Activated CD8-positive, alpha-beta memory T cell treated with anti-CD3 and anti-CD28 coated beads for 24 hours (primary cell): Measurements from ENCODE around the gene PRIM1.
"Not testable (repeated sequence)": the region's sequence is repeated elsewhere in the genome, so short reads cannot be mapped to it uniquely, and the experiment has no call there.

ENCODE experiments used
- DNase-seq: peaks from one replicate; pipeline ENCODE4 v3.0.0-alpha.2; 2020

Gene PRIM1

DNA sequence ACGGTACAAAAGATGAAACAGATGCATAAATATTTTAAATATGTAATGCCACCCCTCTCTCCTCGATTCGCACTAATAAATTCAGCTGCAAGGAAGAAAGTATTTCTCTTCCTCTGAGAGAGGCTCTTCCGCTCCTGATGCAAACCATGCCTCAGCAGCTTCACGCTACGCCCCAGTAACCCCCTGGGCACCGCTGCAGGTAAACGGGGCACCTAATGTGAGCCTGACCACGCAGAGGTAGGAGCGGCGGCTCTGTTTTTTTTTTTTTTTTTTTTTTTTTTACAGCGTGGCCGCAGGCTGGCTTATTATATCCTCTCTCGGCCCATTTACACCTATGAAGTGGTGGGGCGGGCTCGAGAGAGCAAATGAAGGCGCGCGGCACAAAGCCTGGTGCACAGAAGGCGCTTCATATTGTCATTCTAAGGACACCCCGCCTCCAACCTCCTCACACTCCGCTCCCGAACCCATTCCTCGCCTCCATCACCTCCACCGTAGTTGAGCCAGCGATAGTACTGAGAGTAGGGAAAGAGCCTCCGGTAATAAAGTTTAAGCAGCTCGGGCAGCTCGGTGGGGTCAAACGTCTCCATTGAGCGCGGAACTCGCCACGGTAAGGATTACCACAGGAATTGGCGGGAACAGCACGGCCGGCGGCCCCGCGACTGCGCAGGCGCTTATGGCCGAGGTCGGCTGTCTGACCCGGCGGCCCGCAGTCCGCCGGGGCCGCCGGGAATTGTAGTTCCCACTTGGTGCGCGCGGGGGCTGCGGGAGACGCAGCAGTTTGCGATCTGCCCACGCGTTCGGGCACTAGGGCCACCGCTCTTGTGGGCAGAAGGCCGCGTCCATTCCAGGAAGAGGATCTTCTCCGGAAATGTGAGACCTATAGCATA, at the start of gene PRIM1:
PRIM1 (minus strand) TSS at position 612 of the 887 bp plus-strand sequence; CDS start at position 587, 25 bp downstream.
- DNase-seq, result peak; percentile 95

DNA sequence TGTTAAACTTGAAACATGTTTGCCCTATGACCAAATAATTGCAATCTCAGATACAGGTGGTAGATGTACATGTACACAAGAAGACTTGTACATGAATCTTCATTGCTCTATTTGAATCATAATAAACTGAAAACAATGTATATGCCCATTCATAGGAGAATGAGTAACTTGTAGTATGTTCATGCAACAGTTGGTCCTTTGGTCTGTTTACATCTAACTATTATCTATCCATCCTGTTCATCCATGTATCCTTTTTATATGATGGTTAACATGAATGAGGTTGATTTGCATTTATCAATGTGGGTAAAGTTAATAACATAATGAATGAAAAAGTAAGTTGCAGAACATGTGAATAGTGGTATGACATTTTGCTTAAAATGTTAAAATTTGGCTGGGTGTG, 48.1 kb upstream of the PRIM1 start:
- DNase-seq, result no peak

DNA sequence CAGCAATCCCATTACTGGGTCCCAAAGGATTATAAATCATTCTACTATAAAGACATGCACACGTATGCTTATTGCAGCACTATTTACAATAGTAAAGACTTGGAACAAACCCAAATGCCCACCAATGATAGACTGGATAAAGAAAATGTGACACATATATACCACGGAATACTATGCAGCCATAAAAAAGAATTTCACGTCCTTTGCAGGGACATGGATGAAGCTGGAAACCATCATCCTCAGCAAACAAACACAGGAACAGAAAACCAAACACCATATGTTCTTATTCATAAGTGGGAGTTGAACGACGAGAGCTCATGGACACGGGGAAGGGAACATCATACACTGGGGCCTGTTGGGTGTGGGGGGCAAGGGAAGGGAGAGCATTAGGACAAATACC, 47.2 kb upstream of the PRIM1 start:
- DNase-seq, result not testable (repeated sequence)

DNA sequence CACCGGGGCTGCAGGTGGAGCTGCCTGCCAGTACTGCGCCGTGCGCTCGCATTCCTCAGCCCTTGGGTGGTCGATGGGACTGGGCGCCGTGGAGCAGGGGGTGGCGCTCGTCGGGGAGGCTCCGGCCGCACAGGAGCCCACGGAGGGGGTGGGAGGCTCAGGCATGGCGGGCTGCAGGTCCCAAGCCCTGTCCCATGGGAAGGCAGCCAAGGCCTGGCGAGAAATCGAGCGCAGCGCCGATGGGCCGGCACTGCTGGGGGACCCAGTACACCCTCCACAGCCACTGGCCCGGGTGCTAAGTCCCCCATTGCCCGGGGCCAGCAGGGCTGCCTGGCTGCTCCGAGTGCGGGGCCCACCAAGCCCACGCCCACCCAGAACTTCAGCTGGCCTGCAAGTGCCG, 43.7 kb upstream of the PRIM1 start:
- DNase-seq, result not testable (repeated sequence)

DNA sequence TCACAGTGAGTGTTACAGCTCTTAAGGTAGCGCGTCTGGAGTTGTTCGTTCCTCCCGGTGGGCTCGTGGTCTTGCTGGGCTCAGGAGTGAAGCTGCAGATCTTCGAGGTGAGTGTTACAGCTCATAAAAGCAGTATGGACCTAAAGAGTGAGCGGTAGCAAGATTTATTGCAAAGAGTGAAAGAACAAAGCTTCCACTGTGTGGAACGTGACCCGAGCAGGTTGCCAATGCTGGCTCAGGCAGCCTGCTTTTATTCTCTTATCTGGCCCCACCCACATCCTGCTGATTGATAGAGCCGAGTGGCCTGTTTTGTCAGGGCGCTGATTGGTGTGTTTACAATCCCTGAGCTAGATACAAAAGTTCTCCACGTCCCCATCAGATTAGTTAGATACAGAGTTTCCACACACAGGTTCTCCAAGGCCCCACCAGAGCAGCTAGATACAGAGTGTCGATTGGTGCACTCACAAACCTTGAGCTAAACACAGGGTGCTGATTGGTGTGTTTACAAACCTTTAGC, 43.0 kb upstream of the PRIM1 start:
- not testable (repeated sequence) for DNase-seq

- not testable (repeated sequence) for DNase-seq
Measured at GRCh38 chr12:56793124-56793523, 41.0 kb upstream of the PRIM1 start.

DNA sequence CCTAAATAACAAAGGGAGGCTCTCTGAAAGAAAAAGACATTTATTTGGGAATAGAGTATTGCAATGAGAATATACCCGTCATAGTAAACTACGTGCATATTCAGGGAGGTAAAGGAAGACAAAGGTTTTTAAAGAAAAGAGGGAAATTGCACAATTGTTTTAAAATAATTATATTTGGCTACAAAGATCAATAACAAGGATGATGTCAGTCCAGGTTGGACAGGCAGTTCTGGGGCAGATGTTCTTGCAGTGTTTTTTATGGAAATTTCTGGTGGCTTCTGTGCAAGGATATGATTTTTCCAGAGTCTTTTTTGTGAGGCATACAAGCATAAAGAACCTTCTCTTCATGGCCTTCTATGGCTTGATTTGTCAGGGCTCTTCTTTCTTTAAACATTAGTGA, 40.6 kb upstream of the PRIM1 start:
- no peak for DNase-seq

- not testable (repeated sequence) for DNase-seq
Measured at GRCh38 chr12:56789429-56789828, 37.3 kb upstream of the PRIM1 start.

GRCh38 chr12:56787498-56787897, 35.4 kb upstream of the PRIM1 start:
- DNase-seq, result no peak

GRCh38 chr12:56785874-56786273, 33.8 kb upstream of the PRIM1 start:
- no peak for DNase-seq

GRCh38 chr12:56785141-56785865, 33.2 kb upstream of the PRIM1 start:
- DNase-seq, result no peak

GRCh38 chr12:56781726-56782125, 29.6 kb upstream of the PRIM1 start:
- no peak for DNase-seq

GRCh38 chr12:56778756-56779155, 26.6 kb upstream of the PRIM1 start:
- no peak for DNase-seq

GRCh38 chr12:56776654-56777053, 24.5 kb upstream of the PRIM1 start:
- no peak for DNase-seq

DNA sequence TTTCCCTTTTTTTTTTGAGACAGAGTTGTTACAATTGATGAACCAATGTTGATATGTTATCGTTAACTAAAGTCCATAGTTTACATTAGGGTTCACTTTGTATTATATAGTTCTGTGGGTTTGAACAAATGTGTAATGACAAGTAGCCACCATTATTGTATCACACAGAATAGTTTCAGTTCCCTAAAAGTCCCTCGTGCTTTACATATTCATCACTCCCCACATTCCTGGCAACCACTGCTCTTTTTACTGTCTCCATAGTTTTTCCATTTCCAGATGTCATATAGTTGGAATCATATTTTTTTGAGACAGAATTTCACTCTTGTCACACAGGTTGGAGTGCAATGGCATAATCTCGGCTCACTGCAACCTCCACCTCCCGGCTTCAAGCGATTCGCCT, 23.5 kb upstream of the PRIM1 start:
- no peak for DNase-seq

GRCh38 chr12:56773113-56773512, 21.0 kb upstream of the PRIM1 start:
- DNase-seq, result no peak

DNA sequence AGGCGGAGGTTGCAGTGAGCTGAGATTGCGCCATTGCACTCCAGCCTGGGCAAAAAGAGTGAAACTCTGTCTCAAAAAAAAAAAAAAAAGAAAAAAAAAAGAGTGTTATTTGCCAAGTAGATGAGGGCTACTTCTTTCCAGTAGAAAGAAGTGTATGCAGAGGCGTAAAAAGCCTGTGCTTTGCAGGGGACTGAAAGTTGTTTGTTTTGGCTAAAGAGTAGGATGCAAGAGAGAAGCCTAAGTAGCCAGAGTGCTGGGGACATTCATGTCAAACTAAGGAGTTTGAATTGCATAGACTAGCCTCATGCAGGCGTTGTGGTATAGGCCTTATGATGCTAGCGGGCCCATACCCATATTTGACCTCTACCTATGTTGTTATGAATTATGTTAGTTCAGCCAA, 20.5 kb upstream of the PRIM1 start:
- no peak for DNase-seq

GRCh38 chr12:56769868-56770267, 17.7 kb upstream of the PRIM1 start:
- DNase-seq, result no peak

DNA sequence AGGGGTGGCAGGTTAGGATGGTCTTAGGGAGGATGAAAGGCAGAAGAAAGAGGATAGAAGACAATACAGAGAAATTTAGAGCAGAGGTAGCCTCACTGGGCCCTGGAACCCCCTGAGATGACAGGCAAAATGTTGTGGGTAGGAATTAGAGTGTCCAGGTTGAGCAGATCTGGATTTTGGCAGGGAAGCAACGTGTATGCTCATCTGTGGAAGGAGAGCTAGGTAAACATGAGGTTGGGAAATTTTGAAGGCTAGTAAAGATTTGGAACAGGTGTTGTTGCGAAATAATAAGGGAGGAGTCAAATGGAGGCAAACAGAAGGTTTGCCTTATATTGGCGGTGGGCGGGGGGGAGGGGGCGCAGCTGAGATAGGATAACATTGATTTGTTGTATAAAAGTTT, 16.3 kb upstream of the PRIM1 start:
- DNase-seq, result no peak

DNA sequence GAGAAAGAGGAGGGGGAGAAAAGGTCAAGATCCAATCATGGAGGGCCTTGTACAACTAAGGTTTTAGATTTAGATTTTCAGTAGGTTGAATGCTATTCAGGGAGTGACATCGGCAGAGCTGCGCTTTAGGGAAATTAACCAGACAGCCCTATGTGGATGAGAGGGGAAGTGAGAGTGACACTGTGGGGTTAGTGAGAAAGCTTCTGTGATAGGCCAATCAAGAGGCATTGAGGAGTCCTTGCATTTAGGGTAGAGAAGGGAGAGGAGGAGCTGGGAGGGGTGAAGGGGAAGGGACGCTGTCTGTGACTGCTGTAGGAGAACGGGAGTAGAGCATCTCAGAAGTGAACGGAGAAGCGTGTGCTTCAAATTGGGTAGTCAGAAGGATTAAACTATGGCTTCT, 14.4 kb upstream of the PRIM1 start:
- no peak for DNase-seq

GRCh38 chr12:56763753-56764657, 11.9 kb upstream of the PRIM1 start:
- no peak for DNase-seq

DNA sequence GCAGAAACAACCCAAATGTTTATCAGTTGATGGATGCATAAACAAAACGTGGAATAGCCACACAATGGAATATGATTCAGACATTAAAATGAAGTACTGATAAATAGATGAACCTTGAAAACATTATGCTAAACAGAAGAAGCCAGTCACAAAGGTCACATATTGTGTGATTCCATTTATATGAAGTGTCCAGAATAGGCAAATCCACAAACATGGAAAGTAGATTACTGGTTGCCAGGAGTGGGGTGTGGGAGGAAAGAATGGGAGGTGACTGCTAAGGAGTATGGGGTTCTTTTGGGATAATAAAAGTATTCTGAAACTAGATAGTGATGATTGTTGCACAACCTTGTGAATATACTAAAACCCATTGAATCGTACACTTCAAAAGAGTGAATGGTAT, 9.7 kb upstream of the PRIM1 start:
- DNase-seq, result no peak

DNA sequence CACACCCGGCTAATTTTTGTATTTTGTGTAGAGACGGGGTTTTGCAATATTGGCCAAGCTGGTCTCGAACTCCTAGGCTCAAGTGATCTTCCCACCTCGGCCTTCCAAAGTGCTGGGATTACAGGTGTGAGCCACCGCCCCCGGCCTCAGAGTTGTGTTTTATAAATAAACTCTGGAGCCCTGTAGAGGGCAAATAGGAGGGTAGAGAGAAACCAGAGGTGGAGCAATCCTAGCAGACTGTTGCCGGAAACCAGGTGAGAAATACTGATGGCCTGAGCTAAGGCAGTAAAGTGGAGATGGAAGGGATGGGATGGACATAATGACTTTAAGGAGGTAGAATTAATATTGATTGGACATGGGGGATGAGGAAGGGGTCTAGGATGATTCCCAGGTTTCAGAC, 8.3 kb upstream of the PRIM1 start:
- no peak for DNase-seq
